Tibial nerve (tissue), 4 donors: ENCODE data around the gene CYTH3. TPM values are rescaled to one million over a fixed set of nuclear protein-coding genes. Genes with fewer than 3 reads are reported as not detected.
"Not testable (repeated sequence)": the region's sequence is repeated elsewhere in the genome, so short reads cannot be mapped to it uniquely, and the experiment has no call there.

Experiments used
- DNase-seq, 2 donors: peaks; one replicate each; pipeline ENCODE4 v3.0.0-alpha.2; 2019; ENCODE audit warnings: low spot score in 2 of 2
- H3K27ac ChIP-seq, 4 donors: fragments of 200-600 bp; sonication (generic) in 3 of 4; one replicate each; pipeline ENCODE4 v1.5.1; 2017 to 2019; ENCODE audit warnings: mild to moderate bottlenecking in 1 of 4
- H3K27me3 ChIP-seq, 2 donors: fragments of 200-600 bp; sonication (generic) in 1 of 2; one replicate each; pipeline versions ENCODE4 v1.5.1 to v1.6.0; 2017 to 2019
- H3K36me3 ChIP-seq, 3 donors: fragments of 200-600 bp; sonication (generic); one replicate each; pipeline ENCODE4 v1.5.1; 2018 to 2019
- H3K4me1 ChIP-seq, 4 donors: fragments of 200-600 bp; sonication (generic) in 3 of 4; one replicate each; pipeline ENCODE4 v1.5.1; 2017 to 2019
- H3K4me3 ChIP-seq, 4 donors: fragments of 200-600 bp; sonication (generic) in 3 of 4; one replicate each; pipeline ENCODE4 v1.5.1; 2017 to 2019; ENCODE audit warnings: mild to moderate bottlenecking in 1 of 4, moderate library complexity in 1 of 4
- H3K9me3 ChIP-seq, 4 donors: fragments of 200-600 bp; sonication (generic) in 3 of 4; one replicate each; pipeline ENCODE4 v1.5.1; 2017 to 2019
- CTCF ChIP-seq, 5 experiments: fragments of 200-600 bp in 3 of 5; fragments of 450-650 bp in 2 of 5; sonication (generic) in 3 of 5; IDR thresholded peaks; one replicate each; pipeline ENCODE4 v1.5.1; 2016 to 2019; ENCODE audit warnings: antibody characterized with exemption in 5 of 5, mild to moderate bottlenecking in 3 of 5, moderate library complexity in 2 of 5
- EP300 ChIP-seq, 2 donors: sonication (generic); formaldehyde crosslinking; IDR thresholded peaks; one replicate each; pipeline ENCODE4 v1.6.1; 2017; ENCODE audit warnings: antibody characterized with exemption in 2 of 2, mild to moderate bottlenecking in 1 of 2
- POLR2A ChIP-seq, 2 donors: fragments of 450-650 bp; IDR thresholded peaks; one replicate each; pipeline ENCODE4 v1.6.1; 2017; ENCODE audit warnings: antibody characterized with exemption in 2 of 2, mild to moderate bottlenecking in 2 of 2, moderate library complexity in 2 of 2
- WGBS, 2 donors: methylation state at CpG; one replicate each; pipeline ENCODE4 v1.1.5; 2018; 5-methylcytosine and 5-hydroxymethylcytosine counted together
- total RNA-seq, 4 donors: library from RNA; depleted of rRNA; stranded (reverse); fragments of >200 nt; gene quantifications; one replicate each; pipeline ENCODE4 v1.1.0, GENCODE V29; 2016

CYTH3 gene
- total RNA-seq, 4 donors from 2014 or later, result 49.2 to 61.2 (median 53.2) TPM

GRCh38 chr7:6288270-6288860 is 15.9 kb upstream of the CYTH3 start:
- Histone ChIP-seq H3K4me1 (no peaks in the 10 kb centered on the region), H3K9me3 (no peaks in the 10 kb centered on the region), H3K4me3 (no peak overlapping the region), H3K27me3 (no peaks in the 10 kb centered on the region), H3K36me3 (no peaks in the 10 kb centered on the region), H3K27ac (no peak overlapping the region)
- DNase-seq, result no peak
- 97% methylated on average over 2 of the region's 2 CpGs for WGBS, 2 donors
- no peak for TF ChIP-seq CTCF (IDR thresholded peaks at IDR 0.05)
- no peak for TF ChIP-seq POLR2A (IDR thresholded peaks at IDR 0.05)
- TF ChIP-seq EP300 (IDR thresholded peaks at IDR 0.05), result no peak

- no peaks in the 10 kb centered on the region for H3K36me3 ChIP-seq
- H3K4me1 ChIP-seq, result peaks cover 0 to 5% (median 0%) of the 10 kb centered on the region in 4 donors
- no peak for TF ChIP-seq POLR2A (IDR thresholded peaks at IDR 0.05)
- TF ChIP-seq CTCF (IDR thresholded peaks at IDR 0.05), result no peak
- no peak for TF ChIP-seq EP300 (IDR thresholded peaks at IDR 0.05)
- WGBS, 2 donors, result 80 to 82% methylated on average over 8 of the region's 8 CpGs
- no peaks in the 10 kb centered on the region for H3K27me3 ChIP-seq
- H3K27ac ChIP-seq, result no peak overlapping the region
- H3K9me3 ChIP-seq, result no peaks in the 10 kb centered on the region
- H3K4me3 ChIP-seq, result no peak overlapping the region
- no peak for DNase-seq
These were observed 14.1 kb upstream of the CYTH3 start for GRCh38 chr7:6286486-6286885.

DNA sequence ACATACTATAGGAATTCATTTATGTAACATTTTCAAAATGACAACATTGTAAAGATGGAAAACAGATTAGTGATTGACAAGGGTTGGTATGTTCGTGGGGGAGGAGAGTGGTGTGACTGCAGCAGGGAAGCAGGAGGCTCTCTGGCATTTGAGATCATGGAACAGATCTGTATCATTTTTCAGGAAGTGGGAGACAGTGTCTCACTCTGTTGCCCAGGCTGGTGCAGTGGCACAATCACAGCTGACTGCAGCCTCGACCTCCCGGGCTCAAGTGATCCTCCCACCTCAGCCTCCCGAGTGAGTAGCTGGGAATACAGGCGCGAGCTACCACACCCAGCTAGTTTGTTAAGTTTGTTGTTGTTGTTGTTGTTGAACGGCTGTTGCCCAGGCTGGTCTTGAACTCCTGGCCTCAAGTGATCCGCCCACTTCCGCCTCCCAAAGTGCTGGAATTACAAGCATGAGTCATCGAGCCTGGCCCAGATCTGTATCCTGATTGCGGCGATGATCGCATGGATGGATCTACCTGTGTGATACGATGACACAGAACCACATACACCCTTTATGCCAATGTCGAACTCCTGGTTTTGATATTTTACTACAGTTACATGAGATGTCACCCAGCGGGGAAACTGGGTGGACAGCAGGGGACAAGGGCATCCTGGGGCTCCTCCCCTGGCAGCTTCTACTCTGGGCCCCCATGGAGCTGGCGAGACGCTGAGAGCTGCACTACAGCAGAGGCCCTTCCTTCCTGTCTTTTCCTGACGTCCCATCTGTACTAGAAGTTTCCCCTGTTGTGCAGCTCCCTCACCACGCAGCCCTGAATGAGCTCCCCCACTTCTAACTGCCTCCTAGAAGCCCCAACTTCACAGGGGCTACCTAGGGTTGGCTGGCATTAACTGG is 12.3 kb upstream of the CYTH3 start:
- H3K4me3 ChIP-seq, result no peak overlapping the region
- 79 to 84% methylated on average over 20 of the region's 20 CpGs for WGBS, 2 donors
- TF ChIP-seq EP300 (IDR thresholded peaks at IDR 0.05), result no peak
- no peak for TF ChIP-seq POLR2A (IDR thresholded peaks at IDR 0.05)
- no peak for TF ChIP-seq CTCF (IDR thresholded peaks at IDR 0.05)
- H3K9me3 ChIP-seq, result no peaks in the 10 kb centered on the region
- DNase-seq, result no peak
- H3K27me3 ChIP-seq, result no peaks in the 10 kb centered on the region
- H3K36me3 ChIP-seq, result no peaks in the 10 kb centered on the region
- H3K27ac ChIP-seq, result no peak overlapping the region
- peaks cover 0 to 5% (median 0%) of the 10 kb centered on the region in 4 donors for H3K4me1 ChIP-seq

DNA sequence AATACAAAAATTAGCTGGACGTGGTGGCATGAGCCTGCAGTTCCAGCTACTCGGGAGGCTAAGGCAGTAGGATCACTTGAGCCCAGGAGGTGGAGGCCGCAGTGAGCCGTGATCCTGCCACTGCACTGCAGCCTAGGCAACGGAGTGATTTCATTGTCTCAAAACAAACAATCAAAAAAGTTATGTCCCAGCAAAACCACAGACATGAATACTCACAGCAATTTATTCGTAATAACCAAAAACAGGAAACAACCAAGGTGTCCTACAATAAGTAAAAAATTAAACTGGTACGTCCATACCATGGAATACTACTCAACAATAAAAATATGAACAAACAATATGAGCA is 11.6 kb upstream of the CYTH3 start:
- H3K27me3 ChIP-seq, result no peaks in the 10 kb centered on the region
- WGBS, 2 donors, result 90 to 93% methylated on average over 7 of the region's 7 CpGs
- no peaks in the 10 kb centered on the region for H3K36me3 ChIP-seq
- H3K4me3 ChIP-seq, result no peak overlapping the region
- H3K4me1 ChIP-seq, result peaks cover 0 to 5% (median 0%) of the 10 kb centered on the region in 4 donors
- no peak overlapping the region for H3K27ac ChIP-seq
- no peak for DNase-seq
- TF ChIP-seq CTCF (IDR thresholded peaks at IDR 0.05) (no peak), EP300 (IDR thresholded peaks at IDR 0.05) (no peak), POLR2A (IDR thresholded peaks at IDR 0.05) (no peak)
- H3K9me3 ChIP-seq, result no peaks in the 10 kb centered on the region

DNA sequence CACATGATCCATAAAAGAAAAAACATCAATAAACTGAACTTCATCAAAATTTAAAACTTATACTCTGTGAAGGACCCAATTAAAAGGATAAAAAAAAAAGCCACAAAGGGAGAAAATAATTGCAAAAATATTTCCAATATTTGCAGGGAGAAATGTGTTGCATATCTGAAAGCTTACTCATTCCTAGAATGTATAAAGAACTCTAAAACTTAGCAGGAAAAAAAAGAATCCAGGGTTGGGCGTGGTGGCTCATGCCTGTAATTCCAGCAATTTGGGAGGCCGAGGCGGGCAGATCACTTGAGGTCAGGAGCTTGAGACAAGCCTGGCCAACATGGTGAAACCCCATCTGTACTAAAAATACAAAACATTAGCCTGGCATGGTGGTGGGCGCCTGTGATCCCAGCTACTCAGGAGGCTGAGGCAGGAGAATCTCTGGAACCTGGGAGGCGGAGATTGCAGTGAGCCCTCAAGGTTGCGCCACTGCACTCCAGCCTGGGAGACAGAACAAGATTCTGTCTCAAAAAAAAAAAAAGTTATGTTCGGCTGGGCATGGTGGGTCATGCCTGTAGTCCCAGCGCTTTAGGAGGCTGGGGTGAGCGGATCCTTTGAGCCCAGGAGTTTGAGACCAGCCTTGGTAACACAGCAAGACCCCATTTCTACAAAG is 11.1 kb upstream of the CYTH3 start:
- H3K36me3 ChIP-seq, H3K4me3 ChIP-seq, H3K9me3 ChIP-seq, H3K27me3 ChIP-seq, H3K4me1 ChIP-seq, DNase-seq: not testable (repeated sequence)
- WGBS, 2 donors, result 75 to 77% methylated on average over 9 of the region's 9 CpGs
- H3K27ac ChIP-seq, result peak overlapping the region in 1 of 4 donors; percentile 40
